HFFc6 (cell line): Measurements from ENCODE around the gene FRMD4A. TPM values are rescaled to one million over a fixed set of nuclear protein-coding genes. Genes with fewer than 3 reads are reported as not detected.

ENCODE experiments used
- DNase-seq: peaks from one replicate; pipeline ENCODE4 v3.0.0-alpha.2; 2018
- H3K27ac Mint-ChIP-seq: 2 replicates; pipeline ENCODE4 v1.8.0; 2020; ENCODE audit warnings: mild to moderate bottlenecking, mixed read lengths
- H3K27me3 Mint-ChIP-seq: 2 replicates; pipeline ENCODE4 v1.8.0; 2021; ENCODE audit warnings: mild to moderate bottlenecking, moderate library complexity, mixed read lengths; ENCODE audit not compliant: insufficient read depth
- H3K36me3 Mint-ChIP-seq: 2 replicates; pipeline ENCODE4 v1.8.0; 2021; ENCODE audit warnings: low read depth, mixed read lengths
- H3K4me1 Mint-ChIP-seq: 2 replicates; pipeline ENCODE4 v1.8.0; 2020; ENCODE audit warnings: low read depth, mixed read lengths
- H3K4me3 Mint-ChIP-seq: 2 replicates; pipeline ENCODE4 v1.8.0; 2020; ENCODE audit warnings: mild to moderate bottlenecking, moderate library complexity, mixed read lengths
- H3K9me3 Mint-ChIP-seq: 2 replicates; pipeline ENCODE4 v1.8.0; 2020; ENCODE audit warnings: mild to moderate bottlenecking, mixed read lengths
- total RNA-seq, 6 experiments: library from RNA; stranded (reverse); fragmentation: NEBNext Ultra II Directional; extraction: Animal tissue kit (Norgen Biotek cat#: 25700); gene quantifications; 2 replicates in 1 of 6; 3 replicates in 5 of 6; pipeline ENCODE4 v1.2.3, GENCODE V29; 2021
- TF ChIP-seq, protein P1 (sequence below): fragments of 200-600 bp; sonication (generic); IDR thresholded peaks from 2 replicates; pipeline ENCODE4 v1.5.0; 2021; ENCODE audit warnings: antibody characterized with exemption, mild to moderate bottlenecking

Gene FRMD4A
- total RNA-seq, 6 experiments from 2014 or later = 76.7 to 117 (median 92.3) TPM

DNA sequence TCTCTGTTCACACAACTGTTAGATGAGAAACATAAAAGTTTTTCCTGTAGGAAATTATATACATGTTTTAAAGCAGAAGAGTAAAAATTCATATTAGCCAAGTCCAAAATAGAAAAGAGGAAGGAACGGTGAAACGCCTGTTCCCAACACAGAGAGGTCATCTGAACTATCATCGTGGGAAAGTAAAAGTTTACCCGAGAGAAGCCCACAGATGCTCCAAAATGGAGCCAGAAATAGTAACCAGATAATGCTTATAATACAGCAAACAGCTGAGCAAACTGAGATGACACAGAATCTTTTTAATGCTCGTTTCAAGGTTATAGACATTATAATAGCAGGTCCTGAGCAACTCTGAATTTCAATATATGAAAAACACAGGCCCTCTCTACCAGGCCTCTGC lies 24.5 kb downstream of the FRMD4A start:
- DNase-seq = no peak
- no peaks in the 10 kb centered on the region for H3K36me3 Mint-ChIP-seq
- TF ChIP-seq, protein P1, sequence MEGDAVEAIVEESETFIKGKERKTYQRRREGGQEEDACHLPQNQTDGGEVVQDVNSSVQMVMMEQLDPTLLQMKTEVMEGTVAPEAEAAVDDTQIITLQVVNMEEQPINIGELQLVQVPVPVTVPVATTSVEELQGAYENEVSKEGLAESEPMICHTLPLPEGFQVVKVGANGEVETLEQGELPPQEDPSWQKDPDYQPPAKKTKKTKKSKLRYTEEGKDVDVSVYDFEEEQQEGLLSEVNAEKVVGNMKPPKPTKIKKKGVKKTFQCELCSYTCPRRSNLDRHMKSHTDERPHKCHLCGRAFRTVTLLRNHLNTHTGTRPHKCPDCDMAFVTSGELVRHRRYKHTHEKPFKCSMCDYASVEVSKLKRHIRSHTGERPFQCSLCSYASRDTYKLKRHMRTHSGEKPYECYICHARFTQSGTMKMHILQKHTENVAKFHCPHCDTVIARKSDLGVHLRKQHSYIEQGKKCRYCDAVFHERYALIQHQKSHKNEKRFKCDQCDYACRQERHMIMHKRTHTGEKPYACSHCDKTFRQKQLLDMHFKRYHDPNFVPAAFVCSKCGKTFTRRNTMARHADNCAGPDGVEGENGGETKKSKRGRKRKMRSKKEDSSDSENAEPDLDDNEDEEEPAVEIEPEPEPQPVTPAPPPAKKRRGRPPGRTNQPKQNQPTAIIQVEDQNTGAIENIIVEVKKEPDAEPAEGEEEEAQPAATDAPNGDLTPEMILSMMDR = no peak
- peaks cover 48% of the 10 kb centered on the region for H3K27me3 Mint-ChIP-seq
- H3K9me3 Mint-ChIP-seq = no peaks in the 10 kb centered on the region
- H3K27ac Mint-ChIP-seq = no peak overlapping the region
- no peak overlapping the region for H3K4me3 Mint-ChIP-seq
- no peaks in the 10 kb centered on the region for H3K4me1 Mint-ChIP-seq

DNA sequence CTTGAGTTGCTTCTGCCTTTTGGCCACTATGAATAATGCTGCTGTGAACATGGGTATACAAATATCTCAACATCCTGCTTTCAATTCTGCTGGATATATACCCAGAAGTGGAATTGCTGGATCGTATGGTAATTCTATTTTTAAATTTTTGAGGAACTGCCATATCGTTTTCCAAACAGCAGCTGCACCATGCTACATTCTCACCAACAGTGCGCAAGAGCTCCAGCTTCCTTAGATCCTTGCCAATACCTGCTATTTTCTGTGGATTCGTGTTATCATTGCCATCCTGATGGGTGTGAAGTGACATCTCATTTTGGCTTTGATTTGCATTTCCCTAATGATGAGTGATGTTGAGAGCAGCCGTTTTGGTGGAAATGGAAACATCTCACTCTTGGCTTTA lies 26.7 kb downstream of the FRMD4A start:
- H3K4me3 Mint-ChIP-seq = no peak overlapping the region
- no peak for DNase-seq
- H3K4me1 Mint-ChIP-seq = no peaks in the 10 kb centered on the region
- no peaks in the 10 kb centered on the region for H3K9me3 Mint-ChIP-seq
- H3K36me3 Mint-ChIP-seq = no peaks in the 10 kb centered on the region
- H3K27me3 Mint-ChIP-seq = peaks cover 33% of the 10 kb centered on the region
- TF ChIP-seq, protein P1 = no peak
- no peak overlapping the region for H3K27ac Mint-ChIP-seq

DNA sequence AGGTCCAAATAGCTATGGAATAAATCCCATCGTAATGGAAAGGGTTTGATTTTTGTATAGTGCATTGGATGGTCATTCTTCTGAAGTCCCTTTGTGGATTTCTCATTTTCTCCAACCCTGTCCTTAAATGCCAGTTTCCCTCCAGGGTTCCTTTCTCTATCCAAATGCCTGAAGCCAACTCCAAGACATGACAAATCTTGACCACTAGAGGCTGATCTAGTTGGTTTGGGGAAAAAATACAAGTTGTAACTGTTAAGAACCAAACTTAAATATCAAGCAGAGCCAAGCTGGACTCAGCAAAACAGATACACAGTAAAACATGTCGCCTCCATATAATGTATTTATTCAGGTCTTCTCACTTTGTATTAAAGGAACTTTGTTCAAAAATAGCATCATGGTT lies 28.7 kb downstream of the FRMD4A start:
- H3K9me3 Mint-ChIP-seq = no peaks in the 10 kb centered on the region
- no peak overlapping the region for H3K27ac Mint-ChIP-seq
- TF ChIP-seq, protein P1 = peak; percentile 75
- no peaks in the 10 kb centered on the region for H3K4me1 Mint-ChIP-seq
- DNase-seq = peak; percentile 15
- peaks cover 34% of the 10 kb centered on the region for H3K27me3 Mint-ChIP-seq
- no peak overlapping the region for H3K4me3 Mint-ChIP-seq
- no peaks in the 10 kb centered on the region for H3K36me3 Mint-ChIP-seq

DNA sequence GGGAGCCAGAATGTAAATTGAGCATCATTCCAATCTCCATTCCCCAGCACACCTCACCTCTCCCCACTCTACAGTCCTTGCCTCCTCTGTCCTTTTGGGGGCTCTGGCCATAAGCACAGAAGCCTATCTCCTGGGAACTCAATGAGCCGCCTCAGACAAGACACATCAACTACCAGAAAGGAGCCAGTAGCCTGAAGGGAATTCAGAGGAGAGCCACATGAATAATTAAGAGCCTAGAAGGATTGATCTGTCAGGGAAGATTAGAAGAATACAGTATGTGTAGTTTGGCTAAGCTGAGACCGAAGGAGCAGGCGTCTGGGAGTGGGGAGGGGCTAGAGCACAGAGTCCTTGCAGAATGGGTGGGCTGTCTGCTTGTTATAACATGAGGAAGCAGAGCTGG lies 31.2 kb downstream of the FRMD4A start:
- Mint-ChIP-seq H3K27ac (no peak overlapping the region), H3K27me3 (peaks cover 41% of the 10 kb centered on the region), H3K4me3 (no peak overlapping the region), H3K36me3 (no peaks in the 10 kb centered on the region), H3K4me1 (no peaks in the 10 kb centered on the region), H3K9me3 (no peaks in the 10 kb centered on the region)
- TF ChIP-seq, protein P1 = no peak
- DNase-seq = no peak

DNA sequence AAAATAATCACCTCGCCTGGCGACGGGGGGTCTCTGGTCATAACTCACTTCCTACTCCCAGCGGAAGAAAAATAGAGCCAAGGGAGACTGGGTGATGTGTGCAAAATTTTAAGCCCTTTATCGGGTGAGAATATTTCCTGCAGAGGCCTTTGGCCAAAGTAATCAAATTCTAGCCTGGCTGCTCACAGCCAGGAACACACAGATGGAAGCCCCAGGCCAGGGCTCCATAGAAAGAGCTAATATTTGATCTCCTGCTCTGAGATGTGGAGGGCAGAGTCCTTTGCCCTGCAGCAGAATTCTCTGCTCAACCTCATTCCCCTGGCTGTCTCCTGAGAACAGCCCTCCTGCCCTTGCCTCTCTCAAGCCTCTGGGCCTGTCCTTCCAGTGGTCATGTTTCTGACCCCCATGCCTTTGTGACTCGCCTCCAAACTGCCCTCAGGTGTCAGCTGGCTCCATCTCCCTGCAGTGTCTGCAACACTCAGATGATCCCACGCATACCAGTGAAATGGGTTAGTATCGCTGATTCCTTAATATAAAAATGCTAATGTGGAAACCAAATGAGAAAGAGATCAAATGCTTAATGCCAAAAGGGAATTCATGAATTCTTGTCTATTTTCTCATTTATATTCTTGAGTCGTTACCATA lies 34.5 kb downstream of the FRMD4A start:
- no peaks in the 10 kb centered on the region for H3K36me3 Mint-ChIP-seq
- no peak overlapping the region for H3K27ac Mint-ChIP-seq
- H3K4me1 Mint-ChIP-seq = no peaks in the 10 kb centered on the region
- no peak overlapping the region for H3K4me3 Mint-ChIP-seq
- TF ChIP-seq, protein P1 = no peak
- H3K27me3 Mint-ChIP-seq = peaks cover 33% of the 10 kb centered on the region
- no peak for DNase-seq
- H3K9me3 Mint-ChIP-seq = peaks cover 7% of the 10 kb centered on the region; the same call in 1 of the 2 replicates
